ENCODE measurements around the gene GPR84. TPM values are rescaled to one million over a fixed set of nuclear protein-coding genes. Genes with fewer than 3 reads are reported as not detected.

Gene GPR84
- total RNA-seq, 1 experiment from 2014 or later: not detected

DNA sequence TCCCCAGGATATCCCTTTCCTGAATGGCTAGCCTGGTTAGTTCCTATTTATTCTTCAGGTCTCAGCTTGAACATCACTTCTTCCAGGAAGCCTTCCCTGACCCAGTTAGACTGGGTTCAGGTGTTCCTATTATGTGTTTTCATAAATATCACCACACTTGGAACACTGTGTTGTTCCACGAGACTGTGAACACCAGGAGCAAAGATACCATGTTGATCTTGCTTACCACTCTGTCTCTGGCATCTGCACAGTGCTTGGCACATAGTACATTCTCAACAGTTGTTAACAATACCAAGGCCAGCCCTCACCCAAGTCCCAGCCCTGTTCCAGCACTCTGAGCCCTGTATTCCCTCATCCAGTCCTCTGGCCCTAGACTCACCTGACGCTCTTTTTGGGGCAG lies 33.9 kb upstream of the GPR84 start:
- H3K4me3 ChIP-seq: no peak overlapping the region
- peaks cover 12% of the 10 kb centered on the region for H3F3A ChIP-seq (ENCODE audit: insufficient read depth, low read depth)
- CTCF ChIA-PET: interaction anchor here (0.7 kb wide), 1 partner anchor 375 kb away, joined by 8 read pairs; no protein-coding TSS in a partner anchor
- no TSS peak for BruUV-seq (replicated peaks)
- no peaks in the 10 kb centered on the region for H3K4me1 ChIP-seq (replicated peaks; ENCODE audit: insufficient read depth)
- H3K27me3 ChIP-seq (ENCODE audit: insufficient read depth, low read depth): no peaks in the 10 kb centered on the region
- H4K20me1 ChIP-seq (ENCODE audit: insufficient read depth): no peaks in the 10 kb centered on the region; the same call in 1 of the 2 replicates
- no peak overlapping the region for H3K4me2 ChIP-seq
- H3K9me3 ChIP-seq (ENCODE audit: insufficient read depth, low read depth): no peaks in the 10 kb centered on the region
- H3K27ac ChIP-seq: no peak overlapping the region
- intact Hi-C loops (cut with micrococcal nuclease; ENCODE audit: unreplicated experiment): no loop called here
- TF ChIP-seq EZH2 (IDR thresholded peaks at IDR 0.05; ENCODE audit: low read depth) (no peak), CTCF (conservative IDR thresholded peaks at IDR 0.05) (no peak)
- no peak for DNase-seq
- no peak overlapping the region for H2AFZ ChIP-seq
- H3K36me3 ChIP-seq (ENCODE audit: low read depth): no peaks in the 10 kb centered on the region
- no peaks in the 10 kb centered on the region for H3K79me2 ChIP-seq (ENCODE audit: low read depth)
- no peaks in the 10 kb centered on the region for H3K9me2 ChIP-seq (ENCODE audit: insufficient read depth)
- POLR2A ChIA-PET (ENCODE audit: unreplicated experiment): no interaction called here

DNA sequence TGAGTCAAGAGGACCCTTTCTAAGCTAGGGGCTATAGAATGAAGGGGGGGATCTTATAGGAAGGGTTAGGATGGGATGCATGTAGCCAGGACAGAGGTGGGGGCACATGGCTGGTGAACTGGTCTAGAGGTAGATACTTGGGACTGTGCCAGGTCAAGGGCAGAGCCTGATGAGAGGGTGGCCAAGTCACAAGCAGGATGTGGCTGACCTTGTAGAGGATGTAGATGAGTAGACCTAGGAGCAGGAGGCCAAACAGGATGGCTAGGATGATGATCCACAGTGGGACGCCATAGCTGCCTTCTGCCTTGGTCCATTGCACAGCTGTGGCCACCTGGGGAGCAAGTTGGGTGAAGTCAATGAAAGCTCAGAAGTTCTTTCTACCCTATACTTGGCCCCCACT lies 32.9 kb upstream of the GPR84 start:
- intact Hi-C loops (cut with micrococcal nuclease; ENCODE audit: unreplicated experiment): no loop called here
- POLR2A ChIA-PET (ENCODE audit: unreplicated experiment): no interaction called here
- Histone ChIP-seq H3K9me3 (ENCODE audit: insufficient read depth, low read depth) (no peaks in the 10 kb centered on the region), H3K36me3 (ENCODE audit: low read depth) (no peaks in the 10 kb centered on the region), H3F3A (ENCODE audit: insufficient read depth, low read depth) (peaks cover 12% of the 10 kb centered on the region), H3K4me3 (no peak overlapping the region), H2AFZ (no peak overlapping the region), H3K79me2 (ENCODE audit: low read depth) (no peaks in the 10 kb centered on the region), H3K9me2 (ENCODE audit: insufficient read depth) (no peaks in the 10 kb centered on the region), H3K27ac (no peak overlapping the region), H3K4me1 (replicated peaks; ENCODE audit: insufficient read depth) (no peaks in the 10 kb centered on the region), H3K27me3 (ENCODE audit: insufficient read depth, low read depth) (no peaks in the 10 kb centered on the region), H3K4me2 (no peak overlapping the region), H4K20me1 (ENCODE audit: insufficient read depth) (no peaks in the 10 kb centered on the region; the same call in 1 of the 2 replicates)
- CTCF ChIA-PET: interaction anchor here (0.6 kb wide), 2 partner anchors 39 to 42 kb away, joined by 11 to 14 read pairs; no protein-coding TSS in a partner anchor
- TF ChIP-seq CTCF (conservative IDR thresholded peaks at IDR 0.05): no peak
- no peak for TF ChIP-seq EZH2 (IDR thresholded peaks at IDR 0.05; ENCODE audit: low read depth)
- DNase-seq: no peak
- BruUV-seq (replicated peaks): no TSS peak

GRCh38 chr12:54395545-54395944 lies 31.3 kb upstream of the GPR84 start:
- Histone ChIP-seq H3K9me3 (ENCODE audit: insufficient read depth, low read depth) (no peaks in the 10 kb centered on the region), H3K27ac (no peak overlapping the region), H3K4me3 (no peak overlapping the region), H4K20me1 (ENCODE audit: insufficient read depth) (no peaks in the 10 kb centered on the region; the same call in 1 of the 2 replicates), H3K4me1 (replicated peaks; ENCODE audit: insufficient read depth) (no peaks in the 10 kb centered on the region), H3K4me2 (no peak overlapping the region), H3K27me3 (ENCODE audit: insufficient read depth, low read depth) (no peaks in the 10 kb centered on the region), H3K9me2 (ENCODE audit: insufficient read depth) (no peaks in the 10 kb centered on the region), H3F3A (ENCODE audit: insufficient read depth, low read depth) (peaks cover 11% of the 10 kb centered on the region), H3K36me3 (ENCODE audit: low read depth) (no peaks in the 10 kb centered on the region), H2AFZ (no peak overlapping the region), H3K79me2 (ENCODE audit: low read depth) (no peaks in the 10 kb centered on the region)
- TF ChIP-seq CTCF (conservative IDR thresholded peaks at IDR 0.05) (no peak), EZH2 (IDR thresholded peaks at IDR 0.05; ENCODE audit: low read depth) (no peak)
- no peak for DNase-seq
- ChIA-PET POLR2A (ENCODE audit: unreplicated experiment) (no interaction called here), CTCF (interaction anchor here (0.5 to 0.6 kb wide), 3 partner anchors 29 to 176 kb away, joined by 3 to 9 read pairs (median 5); no protein-coding TSS in a partner anchor)
- BruUV-seq (replicated peaks): no TSS peak
- intact Hi-C loops (cut with micrococcal nuclease; ENCODE audit: unreplicated experiment): no loop called here

All from PC-9 (cell line).